Transverse colon (tissue), 4 donors: ENCODE results near the gene CRELD2. TPM values are rescaled to one million over a fixed set of nuclear protein-coding genes. Genes with fewer than 3 reads are reported as not detected.

Experiments used
- DNase-seq: peaks from one replicate; pipeline ENCODE4 v3.0.0-alpha.2; 2019
- H3K27ac ChIP-seq, 4 donors: fragments of 200-600 bp; sonication (generic); 2 replicates each; pipeline ENCODE4 v1.5.1; 2016 to 2018; ENCODE audit warnings: inconsistent platforms in 4 of 4
- H3K27me3 ChIP-seq: fragments of 200-600 bp; sonication (generic); 2 replicates; pipeline ENCODE4 v1.5.1; 2017; ENCODE audit warnings: inconsistent platforms
- H3K36me3 ChIP-seq, 4 donors: fragments of 200-600 bp; sonication (generic); 2 replicates each; pipeline ENCODE4 v1.5.1; 2017 to 2019; ENCODE audit warnings: inconsistent platforms in 4 of 4
- H3K4me1 ChIP-seq, 4 donors: fragments of 200-600 bp; sonication (generic); 2 replicates each; pipeline ENCODE4 v1.5.1; 2017 to 2020; ENCODE audit warnings: inconsistent platforms in 4 of 4
- H3K4me3 ChIP-seq, 4 donors: fragments of 200-600 bp; sonication (generic); 1 replicate in 1 of 4; 2 replicates in 3 of 4; pipeline versions ENCODE4 v1.5.1 to v1.6.1; 2017 to 2019; ENCODE audit warnings: inconsistent platforms in 4 of 4
- H3K9me3 ChIP-seq, 2 donors: fragments of 200-600 bp; sonication (generic); 2 replicates each; pipeline ENCODE4 v1.5.1; 2017 to 2019; ENCODE audit warnings: inconsistent platforms in 2 of 2
- EP300 ChIP-seq: sonication (generic); formaldehyde crosslinking; IDR thresholded peaks from one replicate; pipeline ENCODE4 v1.6.1; 2017; ENCODE audit warnings: antibody characterized with exemption, low read depth
- POLR2A ChIP-seq: fragments of 450-650 bp; IDR thresholded peaks from one replicate; pipeline ENCODE4 v1.6.1; 2016; ENCODE audit warnings: antibody characterized with exemption, mild to moderate bottlenecking, moderate library complexity
- POLR2AphosphoS5 ChIP-seq, 3 donors: sonication (generic); formaldehyde crosslinking; IDR thresholded peaks; one replicate each; pipeline ENCODE4 v1.6.1; 2016; ENCODE audit warnings: antibody characterized with exemption in 3 of 3
- WGBS, 2 donors: methylation state at CpG; one replicate each; pipeline ENCODE4 v1.1.5; 2018; ENCODE audit warnings: low coverage in 1 of 2; 5-methylcytosine and 5-hydroxymethylcytosine counted together
- in situ Hi-C, 4 donors: fragments of 200-750 bp; cut with MboI; loops; one replicate each; pipeline versions ENCODE4 v1.15.0 to v1.15.1; 2017; ENCODE audit warnings: low sequenced_read_pairs in 3 of 4, low pct_ligation_motif_present in 1 of 4, low pct_unique_long_range_greater_than_20kb in 1 of 4
- intact Hi-C: fragments of 100-400 bp; cut with DNase I; formaldehyde crosslinking; loops from one replicate; pipeline ENCODE4 v1.15.1; 2023; ENCODE audit warnings: low total_unique reads
- small RNA-seq, 4 donors: library from RNA; depleted of rRNA; stranded (forward); fragments of <200 nt; gene quantifications; one replicate each; pipeline ENCODE3, GENCODE V24; 2016
- total RNA-seq, 4 donors: library from RNA; depleted of rRNA; stranded (reverse); fragments of >200 nt; gene quantifications; one replicate each; pipeline ENCODE4 v1.1.0, GENCODE V29; 2016
- TF ChIP-seq, protein P1 (sequence below), 5 experiments: fragments of 200-600 bp in 3 of 5; fragments of 450-650 bp in 2 of 5; sonication (generic) in 3 of 5; IDR thresholded peaks; 1 replicate in 2 of 5; 2 replicates in 3 of 5; pipeline ENCODE4 v1.5.1; 2016 to 2017; ENCODE audit warnings: antibody characterized with exemption in 5 of 5, inconsistent platforms in 3 of 5, mild to moderate bottlenecking in 2 of 5, moderate library complexity in 1 of 5

Gene CRELD2
- total RNA-seq, 4 donors from 2014 or later = 31.0 to 37.9 (median 36.4) TPM

DNA sequence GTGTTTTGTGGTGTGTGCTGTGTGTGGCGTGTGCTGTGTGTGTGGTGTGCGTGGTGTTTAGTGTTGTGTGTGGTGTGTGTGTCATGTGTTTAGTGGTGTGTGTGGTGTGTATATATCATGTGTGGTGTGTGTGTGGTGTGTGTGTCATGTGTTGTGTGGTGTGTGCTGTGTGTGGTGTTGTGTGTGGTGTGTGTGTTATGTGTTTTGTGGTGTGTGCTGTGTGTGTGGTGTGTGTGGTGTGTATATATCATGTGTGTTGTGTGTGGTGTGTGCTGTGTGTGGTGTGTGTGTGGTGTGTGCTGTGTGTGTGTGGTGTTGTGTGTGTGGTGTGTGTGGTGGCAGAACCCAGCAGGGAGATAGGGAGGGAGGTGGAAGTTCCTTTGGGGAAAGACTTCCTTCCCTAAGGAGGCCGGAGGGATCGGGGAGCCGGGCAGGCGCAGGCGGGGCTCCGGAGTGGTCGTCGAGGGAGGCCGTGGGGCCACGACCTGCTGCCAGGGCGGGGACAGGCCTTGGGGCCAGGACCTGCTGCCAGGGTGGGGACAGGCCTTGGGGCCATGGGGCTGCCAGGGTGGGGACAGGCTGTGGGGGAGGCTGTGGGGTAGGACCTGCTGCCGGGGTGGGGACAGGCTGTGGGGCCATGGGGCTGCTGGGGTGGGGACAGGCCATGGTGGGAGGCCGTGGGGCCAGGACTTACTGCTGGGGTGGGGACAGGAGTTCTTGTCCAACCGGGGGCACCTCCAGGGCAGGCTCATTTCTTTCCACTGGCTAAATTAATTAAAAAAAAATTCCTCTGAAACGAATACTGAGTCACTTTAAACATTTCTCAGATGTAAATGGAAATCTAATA is 57.3 kb downstream of the CRELD2 start:
- Histone ChIP-seq H3K9me3 (peaks cover 5 to 7% of the 10 kb centered on the region in 2 donors), H3K27me3 (no peaks in the 10 kb centered on the region), H3K36me3 (no peaks in the 10 kb centered on the region), H3K4me1 (peaks cover 13 to 26% (median 18%) of the 10 kb centered on the region in 4 donors), H3K27ac (peak overlapping the region in 3 of 4 donors; percentile 25 to 65 (median 42)), H3K4me3 (no peak overlapping the region)
- WGBS, 2 donors = 0 to 32% methylated on average over 1 to 17 of the region's 17 CpGs
- DNase-seq = peak; percentile 37
- in situ Hi-C loops = no loop called here
- intact Hi-C loops = no loop called here
- TF ChIP-seq, protein P1, sequence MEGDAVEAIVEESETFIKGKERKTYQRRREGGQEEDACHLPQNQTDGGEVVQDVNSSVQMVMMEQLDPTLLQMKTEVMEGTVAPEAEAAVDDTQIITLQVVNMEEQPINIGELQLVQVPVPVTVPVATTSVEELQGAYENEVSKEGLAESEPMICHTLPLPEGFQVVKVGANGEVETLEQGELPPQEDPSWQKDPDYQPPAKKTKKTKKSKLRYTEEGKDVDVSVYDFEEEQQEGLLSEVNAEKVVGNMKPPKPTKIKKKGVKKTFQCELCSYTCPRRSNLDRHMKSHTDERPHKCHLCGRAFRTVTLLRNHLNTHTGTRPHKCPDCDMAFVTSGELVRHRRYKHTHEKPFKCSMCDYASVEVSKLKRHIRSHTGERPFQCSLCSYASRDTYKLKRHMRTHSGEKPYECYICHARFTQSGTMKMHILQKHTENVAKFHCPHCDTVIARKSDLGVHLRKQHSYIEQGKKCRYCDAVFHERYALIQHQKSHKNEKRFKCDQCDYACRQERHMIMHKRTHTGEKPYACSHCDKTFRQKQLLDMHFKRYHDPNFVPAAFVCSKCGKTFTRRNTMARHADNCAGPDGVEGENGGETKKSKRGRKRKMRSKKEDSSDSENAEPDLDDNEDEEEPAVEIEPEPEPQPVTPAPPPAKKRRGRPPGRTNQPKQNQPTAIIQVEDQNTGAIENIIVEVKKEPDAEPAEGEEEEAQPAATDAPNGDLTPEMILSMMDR (IDR thresholded peaks at IDR 0.05) = no peak
- TF ChIP-seq POLR2AphosphoS5 (IDR thresholded peaks at IDR 0.05) (no peak), EP300 (no peak), POLR2A (no peak)

DNA sequence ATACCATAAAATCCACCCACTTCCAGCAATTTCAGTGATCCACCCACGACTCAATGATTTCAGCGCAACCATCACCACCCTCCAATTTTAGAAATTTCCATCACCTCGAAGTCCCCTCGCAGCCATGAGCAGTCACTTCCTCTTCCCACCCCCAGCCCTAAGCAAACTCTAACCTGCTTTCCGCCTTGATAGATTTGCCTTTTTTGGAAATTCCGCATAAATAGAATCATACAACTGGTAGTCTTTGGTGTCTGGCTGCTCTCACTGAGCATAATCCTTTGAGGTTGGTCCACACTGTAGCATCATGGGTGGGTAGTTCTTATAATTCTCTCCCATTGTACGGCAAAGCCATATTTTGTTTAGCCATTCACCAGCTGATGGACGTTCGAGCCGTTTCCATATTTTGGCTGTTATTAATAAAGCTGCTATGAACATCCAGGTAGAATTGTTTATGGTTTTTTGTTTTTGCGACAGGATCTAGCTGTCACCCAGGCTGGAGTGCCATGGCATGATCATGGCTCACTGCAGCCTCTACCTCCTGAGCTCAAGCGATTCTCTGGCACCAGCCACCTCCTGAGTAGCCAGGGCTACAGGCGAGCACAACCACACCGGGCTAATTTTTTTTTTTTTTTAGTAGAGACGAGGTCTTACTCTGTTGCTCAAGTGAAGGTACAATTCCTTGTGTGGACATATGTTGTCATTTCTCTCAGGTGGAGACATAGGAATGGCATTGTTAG is 58.2 kb downstream of the CRELD2 start:
- peak; percentile 8 for DNase-seq
- peaks cover 4% of the 10 kb centered on the region for H3K27me3 ChIP-seq
- no peak for TF ChIP-seq POLR2AphosphoS5 (IDR thresholded peaks at IDR 0.05)
- TF ChIP-seq, protein P1 (IDR thresholded peaks at IDR 0.05) = no peak
- no peak for TF ChIP-seq POLR2A
- no peak for TF ChIP-seq EP300
- in situ Hi-C loops = no loop called here
- peak overlapping the region in 3 of 4 donors; percentile 25 to 65 (median 42) for H3K27ac ChIP-seq
- H3K9me3 ChIP-seq = peaks cover 5 to 7% of the 10 kb centered on the region in 2 donors
- H3K4me1 ChIP-seq = peaks cover 5 to 18% (median 13%) of the 10 kb centered on the region in 4 donors
- no peaks in the 10 kb centered on the region for H3K36me3 ChIP-seq
- WGBS, 2 donors = 44% methylated on average over 9 to 15 of the region's 15 CpGs
- intact Hi-C loops = no loop called here
- H3K4me3 ChIP-seq = no peak overlapping the region

Small RNAs within 50 kb of the gene (small RNA-seq; reads per million reads assigned to genes)
- 0 to 1.1 (median 0.30) reads per million in 4 donors for gene MIR6821

Other genes with a start within 250 kb of the CRELD2 start
- 10 to 100 TPM; 43.4 to 70.5 (median 50.3) TPM for gene BRD1, start 90.8 kb upstream of the CRELD2 start, total RNA-seq
- gene ZBED4, start 64.8 kb upstream of the CRELD2 start, total RNA-seq = 10 to 100 TPM; 19.9 to 30.7 (median 24.9) TPM
- 10 to 100 TPM; 10.1 to 24.4 (median 18.3) TPM for gene ALG12, start 196 bp upstream of the CRELD2 start, total RNA-seq
- 100 to 1,000 TPM; 115 to 290 (median 147) TPM for gene PIM3, start 42.1 kb downstream of the CRELD2 start, total RNA-seq
- gene IL17REL, start 94.1 kb downstream of the CRELD2 start, total RNA-seq = 1 to 10 TPM in 2 of 4 donors, under 1 TPM in 2; 0.32 to 2.2 (median 1.3) TPM
- gene TTLL8, start 139.7 kb downstream of the CRELD2 start, total RNA-seq = not detected
- gene MLC1, start 166.8 kb downstream of the CRELD2 start, total RNA-seq = not detected
- gene MOV10L1, start 171.4 kb downstream of the CRELD2 start, total RNA-seq = under 1 TPM in 3 of 4 donors, not detected in 1; 0.20 to 0.48 (median 0.41) TPM